Iris pigment epithelial cell (primary cell): ENCODE data around the gene FERMT2.
A peak's percentile ranks its signal among the peaks of the same experiment; 100 is the strongest.
"Not testable (repeated sequence)": the region's sequence is repeated elsewhere in the genome, so short reads cannot be mapped to it uniquely, and the experiment has no call there.

Source experiments
- DNase-seq: peaks from one replicate; pipeline ENCODE4 v3.0.0-alpha.2; 2011; ENCODE audit warnings: low read depth

Gene FERMT2

GRCh38 chr14:52900731-52901130 is 50.1 kb downstream of the FERMT2 start:
- DNase-seq: no peak

- DNase-seq: no peak
These were observed 52.4 kb downstream of the FERMT2 start for GRCh38 chr14:52898496-52898895.

- DNase-seq: peak; percentile 80
These were observed 55.9 kb downstream of the FERMT2 start for GRCh38 chr14:52895000-52895399.

GRCh38 chr14:52891800-52892199 is 59.0 kb downstream of the FERMT2 start:
- DNase-seq: no peak

GRCh38 chr14:52888839-52889838 is 61.7 kb downstream of the FERMT2 start:
- no peak for DNase-seq

GRCh38 chr14:52888159-52888558 is 62.7 kb downstream of the FERMT2 start:
- DNase-seq: no peak

- DNase-seq: peak; percentile 78
These were observed 65.6 kb downstream of the FERMT2 start for GRCh38 chr14:52885230-52885629.

GRCh38 chr14:52883658-52884057 is 67.2 kb downstream of the FERMT2 start:
- no peak for DNase-seq

- DNase-seq: no peak
These were observed 68.0 kb downstream of the FERMT2 start for GRCh38 chr14:52882824-52883223.

- peak; percentile 72 for DNase-seq
These were observed 70.9 kb downstream of the FERMT2 start for GRCh38 chr14:52879958-52880357.

- no peak for DNase-seq
These were observed 71.9 kb downstream of the FERMT2 start for GRCh38 chr14:52878946-52879345.

GRCh38 chr14:52878469-52878868 is 72.4 kb downstream of the FERMT2 start:
- no peak for DNase-seq

- peak; percentile 62 for DNase-seq
These were observed 73.2 kb downstream of the FERMT2 start for GRCh38 chr14:52877628-52878027.

GRCh38 chr14:52876806-52877205 is 74.0 kb downstream of the FERMT2 start:
- DNase-seq: no peak

GRCh38 chr14:52876311-52876710 is 74.5 kb downstream of the FERMT2 start:
- DNase-seq: peak; percentile 58

GRCh38 chr14:52875707-52876106 is 75.1 kb downstream of the FERMT2 start:
- peak; percentile 28 for DNase-seq

GRCh38 chr14:52874389-52874788 is 76.5 kb downstream of the FERMT2 start:
- DNase-seq: peak; percentile 23

GRCh38 chr14:52873694-52874093 is 77.2 kb downstream of the FERMT2 start:
- DNase-seq: peak; percentile 77

GRCh38 chr14:52873065-52873464 is 77.8 kb downstream of the FERMT2 start:
- DNase-seq: no peak

GRCh38 chr14:52871606-52872005 is 79.2 kb downstream of the FERMT2 start:
- no peak for DNase-seq

GRCh38 chr14:52868911-52869618 is 81.8 kb downstream of the FERMT2 start:
- no peak for DNase-seq

- DNase-seq: not testable (repeated sequence)
These were observed 86.0 kb downstream of the FERMT2 start for GRCh38 chr14:52864893-52865292.

GRCh38 chr14:52863334-52863700 is 87.5 kb downstream of the FERMT2 start:
- DNase-seq: peak; percentile 49
